Gastrocnemius medialis (tissue), 4 donors: ENCODE measurements around the gene DDX51. TPM values are rescaled to one million over a fixed set of nuclear protein-coding genes. Genes with fewer than 3 reads are reported as not detected.

Source experiments
- ATAC-seq, 2 donors: fragments of 150-250 bp; one replicate each; pipeline ENCODE4 v1.9.1; 2016
- DNase-seq, 2 donors: peaks; one replicate each; pipeline ENCODE4 v3.0.0-alpha.2; 2019
- H3K27ac ChIP-seq, 4 donors: fragments of 200-600 bp; sonication (generic); 1 replicate in 1 of 4; 2 replicates in 3 of 4; pipeline ENCODE4 v1.5.1; 2016 to 2018; ENCODE audit warnings: mild to moderate bottlenecking in 2 of 4, moderate library complexity in 1 of 4
- H3K27me3 ChIP-seq, 3 donors: fragments of 200-600 bp; sonication (generic) in 2 of 3; 1 replicate in 1 of 3; 2 replicates in 2 of 3; pipeline versions ENCODE4 v1.5.1 to v1.6.0; 2016 to 2019; ENCODE audit warnings: mild to moderate bottlenecking in 1 of 3, moderate library complexity in 1 of 3
- H3K36me3 ChIP-seq, 2 donors: fragments of 200-600 bp; sonication (generic) in 1 of 2; one replicate each; pipeline ENCODE4 v1.5.1; 2017 to 2018
- H3K4me1 ChIP-seq, 2 donors: fragments of 200-600 bp; sonication (generic) in 1 of 2; one replicate each; pipeline ENCODE4 v1.5.1; 2016 to 2017; ENCODE audit warnings: mild to moderate bottlenecking in 2 of 2
- H3K4me3 ChIP-seq, 4 donors: fragments of 200-600 bp; sonication (generic) in 3 of 4; 1 replicate in 1 of 4; 2 replicates in 3 of 4; pipeline ENCODE4 v1.5.1; 2016 to 2019; ENCODE audit warnings: mild to moderate bottlenecking in 2 of 4
- H3K9me3 ChIP-seq, 3 donors: fragments of 200-600 bp; sonication (generic) in 2 of 3; 1 replicate in 1 of 3; 2 replicates in 2 of 3; pipeline ENCODE4 v1.5.1; 2016 to 2019
- CTCF ChIP-seq, 5 experiments: fragments of 450-650 bp in 3 of 5; fragments of 200-600 bp in 2 of 5; sonication (generic) in 2 of 5; IDR thresholded peaks in 4 of 5; conservative IDR thresholded peaks in 1 of 5; 1 replicate in 4 of 5; 2 replicates in 1 of 5; pipeline ENCODE4 v1.5.1; 2016 to 2019; ENCODE audit warnings: antibody characterized with exemption in 5 of 5, mild to moderate bottlenecking in 3 of 5, moderate library complexity in 3 of 5
- POLR2A ChIP-seq, 2 donors: fragments of 450-650 bp; IDR thresholded peaks; one replicate each; pipeline ENCODE4 v1.6.1; 2017; ENCODE audit warnings: antibody characterized with exemption in 2 of 2, mild to moderate bottlenecking in 2 of 2, moderate library complexity in 2 of 2
- in situ Hi-C, 4 donors: fragments of 200-750 bp; cut with MboI; loops; one replicate each; pipeline versions ENCODE4 v1.15.0 to v1.8.0; 2017; ENCODE audit warnings: low sequenced_read_pairs in 4 of 4
- intact Hi-C: fragments of 100-400 bp; cut with DNase I; formaldehyde crosslinking; loops from one replicate; pipeline ENCODE4 v1.15.1; 2023; ENCODE audit warnings: low total_unique reads
- total RNA-seq, 4 donors: library from RNA; depleted of rRNA; stranded (reverse); fragments of >200 nt; gene quantifications; one replicate each; pipeline versions ENCODE4 v1.1.0 to v1.2.3, GENCODE V29; 2016

Gene DDX51
- total RNA-seq, 4 donors from 2014 or later: 5.8 to 7.8 (median 6.5) TPM

GRCh38 chr12:132094269-132094891 lies 49.7 kb downstream of the DDX51 start:
- no peak for TF ChIP-seq CTCF (IDR thresholded peaks at IDR 0.05 in 4 of 5, conservative IDR thresholded peaks at IDR 0.05 in 1 of 5)
- no peak for TF ChIP-seq POLR2A (IDR thresholded peaks at IDR 0.05)
- no peak for DNase-seq
- no peaks in the 10 kb centered on the region for H3K9me3 ChIP-seq
- no peak overlapping the region for H3K4me3 ChIP-seq
- H3K27me3 ChIP-seq: no peaks in the 10 kb centered on the region
- ATAC-seq: no peak
- no peak overlapping the region for H3K27ac ChIP-seq
- intact Hi-C loops (no loop called here), in situ Hi-C loops (no loop called here)
- peaks cover 0 to 10% of the 10 kb centered on the region in 2 donors for H3K36me3 ChIP-seq
- no peaks in the 10 kb centered on the region for H3K4me1 ChIP-seq

DNA sequence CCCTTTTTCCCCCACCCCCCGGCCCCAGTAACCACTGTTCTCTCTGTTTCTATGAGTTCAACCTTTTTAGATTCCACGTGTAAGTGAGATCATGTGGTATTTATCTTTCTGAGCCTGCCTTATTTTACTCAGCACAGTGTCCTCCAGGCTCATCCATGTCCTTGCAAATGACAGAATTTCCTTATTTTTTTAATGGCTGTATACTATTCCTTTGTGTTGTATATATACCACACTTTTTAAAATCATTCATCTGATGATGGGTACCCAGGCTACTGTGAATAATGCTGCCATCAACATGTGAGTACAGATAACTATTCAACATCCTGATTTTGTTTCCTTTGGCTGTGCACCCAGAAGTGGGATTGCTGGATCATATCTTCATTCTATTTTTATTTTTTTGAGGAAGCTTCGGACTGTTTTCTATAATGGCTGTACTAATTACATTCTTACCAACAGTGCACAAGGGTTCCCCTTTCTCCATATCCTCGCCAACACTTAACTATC lies 54.7 kb downstream of the DDX51 start:
- Histone ChIP-seq H3K4me1 (peaks cover 12 to 16% of the 10 kb centered on the region in 2 donors), H3K27me3 (no peaks in the 10 kb centered on the region), H3K36me3 (peaks cover 0 to 11% of the 10 kb centered on the region in 2 donors), H3K27ac (no peak overlapping the region), H3K9me3 (no peaks in the 10 kb centered on the region), H3K4me3 (no peak overlapping the region)
- ATAC-seq (no peak), DNase-seq (no peak)
- TF ChIP-seq CTCF (IDR thresholded peaks at IDR 0.05 in 4 of 5, conservative IDR thresholded peaks at IDR 0.05 in 1 of 5) (no peak), POLR2A (IDR thresholded peaks at IDR 0.05) (no peak)
- in situ Hi-C loops: no loop called here
- intact Hi-C loops: loop anchor here (5.0 to 10.0 kb wide), 2 partner anchors 377 to 1255 kb away; partner anchors contain the start of genes SFSWAP and STX2

Other genes starting within 250 kb of the DDX51 start
- gene ULK1, start 249.7 kb downstream of the DDX51 start, total RNA-seq: 10 to 100 TPM; 27.9 to 81.2 (median 48.6) TPM
- gene PUS1, start 215.0 kb downstream of the DDX51 start, total RNA-seq: 10 to 100 TPM; 10.4 to 29.0 (median 12.2) TPM
- gene EP400, start 194.4 kb downstream of the DDX51 start, total RNA-seq: 10 to 100 TPM; 11.9 to 17.4 (median 15.0) TPM
- 10 to 100 TPM; 11.1 to 24.0 (median 21.2) TPM for gene NOC4L, start 138 bp upstream of the DDX51 start, total RNA-seq
- gene GALNT9, start 185.3 kb upstream of the DDX51 start, total RNA-seq: not detected